ENCODE measurements around the gene ANKRD16.

GRCh38 chr10:5929442-5929841 is 39.7 kb upstream of the ANKRD16 start:
- TF ChIP-seq, protein P1, sequence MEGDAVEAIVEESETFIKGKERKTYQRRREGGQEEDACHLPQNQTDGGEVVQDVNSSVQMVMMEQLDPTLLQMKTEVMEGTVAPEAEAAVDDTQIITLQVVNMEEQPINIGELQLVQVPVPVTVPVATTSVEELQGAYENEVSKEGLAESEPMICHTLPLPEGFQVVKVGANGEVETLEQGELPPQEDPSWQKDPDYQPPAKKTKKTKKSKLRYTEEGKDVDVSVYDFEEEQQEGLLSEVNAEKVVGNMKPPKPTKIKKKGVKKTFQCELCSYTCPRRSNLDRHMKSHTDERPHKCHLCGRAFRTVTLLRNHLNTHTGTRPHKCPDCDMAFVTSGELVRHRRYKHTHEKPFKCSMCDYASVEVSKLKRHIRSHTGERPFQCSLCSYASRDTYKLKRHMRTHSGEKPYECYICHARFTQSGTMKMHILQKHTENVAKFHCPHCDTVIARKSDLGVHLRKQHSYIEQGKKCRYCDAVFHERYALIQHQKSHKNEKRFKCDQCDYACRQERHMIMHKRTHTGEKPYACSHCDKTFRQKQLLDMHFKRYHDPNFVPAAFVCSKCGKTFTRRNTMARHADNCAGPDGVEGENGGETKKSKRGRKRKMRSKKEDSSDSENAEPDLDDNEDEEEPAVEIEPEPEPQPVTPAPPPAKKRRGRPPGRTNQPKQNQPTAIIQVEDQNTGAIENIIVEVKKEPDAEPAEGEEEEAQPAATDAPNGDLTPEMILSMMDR (IDR thresholded peaks at IDR 0.05): no peak
- TF ChIP-seq POLR2A (IDR thresholded peaks at IDR 0.05): no peak
